ENCODE results near the gene NEK9. TPM values are rescaled to one million over a fixed set of nuclear protein-coding genes. Genes with fewer than 3 reads are reported as not detected.
A peak's percentile ranks its signal among the peaks of the same experiment; 100 is the strongest.

The NEK9 gene
- total and polyA plus RNA-seq, 10 of the 15 experiments (the other 5 are each of a cell fraction or from before 2014, with no cell fraction given) = 6.0 to 78.8 (median 44.7) TPM

- TF ChIP-seq GABPA (IDR thresholded peaks at IDR 0.05; ENCODE audit: low read depth) (peak; percentile 70), ZZZ3 (IDR thresholded peaks at IDR 0.05; ENCODE audit: control insufficient read depth, insufficient read length, low read depth) (no peak), IRF3 (IDR thresholded peaks at IDR 0.05) (peak; percentile 89), NR2F1 (conservative IDR thresholded peaks at IDR 0.05) (peak; percentile 32; the same call in 1 of the 2 replicates), E4F1 (IDR thresholded peaks at IDR 0.05; ENCODE audit: borderline replicate concordance, partially characterized antibody) (peak; percentile 75), STAT3 (IDR thresholded peaks at IDR 0.05; ENCODE audit: low read depth, low read length) (no peak), POLR2A (IDR thresholded peaks at IDR 0.05; ENCODE audit: low read depth, low read length) (peak; percentile 82), EGR1 (IDR thresholded peaks at IDR 0.05; ENCODE audit: borderline replicate concordance in 1 of 2, low read depth in 2 of 2, low read length in 2 of 2) (no peak), MYB (IDR thresholded peaks at IDR 0.05; ENCODE audit: borderline replicate concordance, low read depth, low read length) (no peak; the same call in 1 of the 2 replicates), HSF1 (IDR thresholded peaks at IDR 0.05; ENCODE audit: low read depth, low read length) (no peak), FOXK2 (IDR thresholded peaks at IDR 0.05) (no peak), PAX8 (IDR thresholded peaks at IDR 0.05) (no peak), MAX (IDR thresholded peaks at IDR 0.05; ENCODE audit: low read depth, low read length) (peak; percentile 53), POLR2AphosphoS2 (IDR thresholded peaks at IDR 0.05; ENCODE audit: low read depth, low read length) (0 out of 2 replicates have a peak, but pooled peaks have one; percentile 48), PKNOX1 (IDR thresholded peaks at IDR 0.05) (peak; percentile 99), RCOR1 (conservative IDR thresholded peaks at IDR 0.05; ENCODE audit: low read depth, low read length) (no peak), FOS (IDR thresholded peaks at IDR 0.05; ENCODE audit: borderline replicate concordance, extremely low read depth, insufficient read length) (peak; percentile 60), PBX3 (IDR thresholded peaks at IDR 0.05; ENCODE audit: insufficient replicate concordance, low read depth, low read length) (peak; percentile 99), CHD2 (IDR thresholded peaks at IDR 0.05; ENCODE audit: borderline replicate concordance, low read depth, low read length) (peak; percentile 95), MXI1 (IDR thresholded peaks at IDR 0.05; ENCODE audit: low read depth, low read length) (peak; percentile 79; the same call in 1 of the 2 replicates), CREM (IDR thresholded peaks at IDR 0.05; ENCODE audit: low read depth) (0 out of 2 replicates have a peak, but pooled peaks have one; percentile 49), POLR2AphosphoS5 (IDR thresholded peaks at IDR 0.05; ENCODE audit: low read length) (peak; percentile 32; the same call in 1 of the 2 replicates)
Observed at GRCh38 chr14:75063491-75064204, 63.2 kb downstream of the NEK9 start, which contains the start of gene ACYP1 (continued).
